ENCODE measurements around the gene LTBP2.

The LTBP2 gene

DNA sequence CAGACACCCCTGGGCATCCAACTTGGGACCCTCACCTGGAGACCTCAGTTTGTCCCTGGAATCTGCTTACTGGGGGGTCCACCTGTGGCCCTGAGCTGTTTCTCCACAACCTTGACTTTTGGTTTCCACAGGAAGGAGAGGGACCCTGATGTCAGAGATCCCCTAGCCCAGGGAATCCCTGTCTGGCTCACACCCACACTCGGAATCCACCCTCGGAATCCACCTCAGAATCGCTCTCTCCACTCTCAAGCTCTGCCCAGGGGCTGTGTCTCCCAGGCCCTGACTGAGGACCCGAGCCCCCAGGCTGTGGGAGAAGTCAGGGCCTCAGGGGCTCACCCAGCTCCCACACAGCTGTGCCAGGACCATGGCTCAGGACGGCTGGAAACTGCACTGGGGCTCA, 17.4 kb downstream of the LTBP2 start:
- FAIRE-seq = no peak
- no peak for DNase-seq (ENCODE audit: insufficient read length)
- TF ChIP-seq POLR2A (IDR thresholded peaks at IDR 0.05; ENCODE audit: low read depth, low read length) (no peak), POLR2AphosphoS5 (IDR thresholded peaks at IDR 0.05; ENCODE audit: low read depth, low read length) (no peak), TAF1 (IDR thresholded peaks at IDR 0.05; ENCODE audit: borderline replicate concordance, low read depth, low read length) (no peak)

DNA sequence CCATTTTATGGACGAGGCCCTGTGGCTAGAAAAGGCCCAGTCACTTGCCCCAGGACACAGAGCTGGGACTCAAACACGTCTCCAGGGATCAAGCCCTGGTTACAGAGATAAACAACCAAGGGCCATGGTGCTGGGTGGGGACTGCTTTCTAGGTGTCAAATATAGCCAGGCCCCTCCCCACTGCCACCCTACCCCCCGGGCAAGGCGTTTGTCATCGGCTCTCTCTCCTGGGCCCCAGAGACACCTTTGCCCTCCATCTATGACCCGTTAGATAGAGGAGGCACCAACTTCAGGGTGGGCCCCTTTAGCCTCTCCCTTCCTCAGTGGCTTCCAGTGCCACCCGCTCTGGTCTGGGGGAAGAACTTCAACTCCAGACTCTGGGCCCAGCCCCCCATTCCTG, 18.0 kb downstream of the LTBP2 start:
- FAIRE-seq (no peak), DNase-seq (ENCODE audit: insufficient read length) (no peak)
- TF ChIP-seq POLR2A (IDR thresholded peaks at IDR 0.05; ENCODE audit: low read depth, low read length) (no peak), TAF1 (IDR thresholded peaks at IDR 0.05; ENCODE audit: borderline replicate concordance, low read depth, low read length) (no peak), POLR2AphosphoS5 (IDR thresholded peaks at IDR 0.05; ENCODE audit: low read depth, low read length) (no peak)

DNA sequence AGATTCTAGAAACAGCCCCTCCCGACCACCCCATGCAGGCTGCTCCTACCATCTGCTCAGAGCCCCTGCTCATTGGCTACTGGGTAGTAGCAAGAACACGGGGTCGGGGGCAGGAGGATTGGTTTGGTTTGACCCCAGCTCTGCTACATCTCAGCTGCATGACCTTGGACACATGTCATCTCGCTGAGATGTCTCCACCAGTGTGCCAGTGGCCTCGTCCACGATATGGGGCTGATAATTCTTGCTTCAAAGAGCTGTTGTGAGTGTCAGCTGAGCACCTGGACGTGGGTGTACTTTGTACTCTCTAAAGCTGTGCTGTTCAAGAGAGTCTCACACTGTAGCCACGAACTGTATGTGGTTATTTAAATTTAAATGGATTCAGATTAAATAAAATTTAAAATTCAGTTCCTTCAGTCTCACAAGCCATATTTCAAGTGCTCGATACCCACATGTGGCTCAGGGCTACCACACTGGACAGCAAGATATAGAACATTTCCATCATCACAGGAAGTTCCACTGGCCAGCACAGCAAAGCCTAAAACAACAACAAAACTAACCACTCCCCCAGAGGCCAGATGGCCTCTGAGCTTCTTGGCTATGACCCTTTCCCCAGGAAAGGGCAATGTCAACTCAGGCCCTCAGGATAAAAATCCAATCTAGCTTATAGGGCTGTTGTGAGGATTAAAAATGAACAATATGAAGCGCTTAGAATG, 18.6 kb downstream of the LTBP2 start:
- DNase-seq (ENCODE audit: insufficient read length) = no peak
- peak; percentile 27 for FAIRE-seq
- TF ChIP-seq POLR2A (IDR thresholded peaks at IDR 0.05; ENCODE audit: low read depth, low read length) (no peak), POLR2AphosphoS5 (IDR thresholded peaks at IDR 0.05; ENCODE audit: low read depth, low read length) (no peak), TAF1 (IDR thresholded peaks at IDR 0.05; ENCODE audit: borderline replicate concordance, low read depth, low read length) (no peak)

DNA sequence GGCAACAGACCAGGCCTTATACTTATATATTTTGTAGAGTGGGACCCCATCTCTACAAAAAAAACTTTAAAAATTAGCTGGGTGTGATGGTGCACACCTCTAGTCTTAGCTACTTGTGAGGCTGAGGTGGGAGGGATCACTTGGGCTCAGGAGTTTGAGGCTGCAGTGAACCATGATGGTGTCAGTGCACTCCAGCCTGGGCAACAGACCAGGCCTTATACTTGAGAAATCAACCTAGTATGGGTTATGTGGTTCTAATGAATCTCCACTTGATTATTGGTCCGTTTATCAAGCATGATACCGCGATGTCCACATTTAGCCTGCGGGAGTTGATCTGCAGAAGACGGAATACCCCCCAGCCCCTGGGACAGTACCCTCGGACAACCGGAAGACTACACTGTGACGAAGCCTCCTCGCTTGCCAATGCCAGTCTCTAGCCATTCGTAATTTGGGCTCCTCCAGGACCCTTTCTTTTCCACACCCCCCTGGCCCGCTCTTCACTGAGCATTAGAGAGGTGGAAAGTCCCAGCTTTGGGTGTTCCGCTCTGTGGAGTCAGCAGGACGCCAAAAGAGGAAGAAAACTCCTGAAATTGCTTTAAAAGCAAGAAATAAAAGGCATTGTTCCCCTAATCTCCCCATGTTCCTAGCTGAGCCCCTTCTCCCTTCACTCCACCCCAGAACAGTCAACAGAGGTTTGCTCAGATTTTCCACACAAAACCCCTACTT, 19.4 kb downstream of the LTBP2 start:
- DNase-seq (ENCODE audit: insufficient read length) (no peak), FAIRE-seq (peak; percentile 24)
- TF ChIP-seq POLR2A (IDR thresholded peaks at IDR 0.05; ENCODE audit: low read depth, low read length) = no peak
- TF ChIP-seq TAF1 (IDR thresholded peaks at IDR 0.05; ENCODE audit: borderline replicate concordance, low read depth, low read length) = no peak
- TF ChIP-seq POLR2AphosphoS5 (IDR thresholded peaks at IDR 0.05; ENCODE audit: low read depth, low read length) = no peak

DNA sequence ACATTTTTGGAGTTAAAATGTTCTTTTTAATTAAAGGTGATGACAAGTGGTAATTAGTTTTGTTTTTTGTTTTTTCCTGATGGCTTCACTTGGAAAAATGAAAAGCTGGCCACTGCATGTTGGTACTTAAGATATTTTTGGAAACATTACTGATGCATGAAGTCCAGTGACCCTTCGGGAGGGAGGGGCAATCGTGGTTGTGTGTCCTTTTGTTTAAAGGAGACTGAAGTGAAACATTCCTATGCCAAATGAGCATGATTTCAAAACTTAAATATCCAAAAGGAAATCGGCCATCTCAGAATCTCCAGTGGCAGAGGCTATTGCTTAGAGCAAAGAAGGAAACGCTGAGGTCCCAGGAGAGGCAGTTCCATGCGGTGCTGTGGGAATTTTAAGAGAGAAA, 20.1 kb downstream of the LTBP2 start:
- DNase-seq (ENCODE audit: insufficient read length) (no peak), FAIRE-seq (no peak)
- TF ChIP-seq TAF1 (IDR thresholded peaks at IDR 0.05; ENCODE audit: borderline replicate concordance, low read depth, low read length) (no peak), POLR2A (IDR thresholded peaks at IDR 0.05; ENCODE audit: low read depth, low read length) (no peak), POLR2AphosphoS5 (IDR thresholded peaks at IDR 0.05; ENCODE audit: low read depth, low read length) (no peak)

DNA sequence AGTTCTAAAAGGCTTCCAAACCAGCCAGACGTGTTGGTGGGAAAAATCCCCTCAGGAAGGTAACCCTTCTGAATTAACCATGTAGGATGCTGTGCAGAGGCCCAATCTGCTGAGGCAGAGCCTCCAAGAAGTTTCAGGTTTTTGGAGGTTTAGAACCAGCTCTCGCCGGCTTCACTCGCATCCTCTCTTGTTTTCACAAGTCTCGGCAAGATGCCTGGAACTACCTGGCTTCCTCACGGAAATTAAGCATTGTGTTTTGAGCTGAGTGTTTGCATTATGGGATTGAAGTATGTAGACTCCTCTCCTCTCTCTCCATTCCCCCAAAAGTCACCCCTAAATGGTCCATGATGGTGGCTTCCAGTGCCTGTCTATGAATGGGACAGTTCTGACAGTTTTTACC, 20.6 kb downstream of the LTBP2 start:
- FAIRE-seq (no peak), DNase-seq (ENCODE audit: insufficient read length) (no peak)
- TF ChIP-seq POLR2AphosphoS5 (IDR thresholded peaks at IDR 0.05; ENCODE audit: low read depth, low read length) (no peak), TAF1 (IDR thresholded peaks at IDR 0.05; ENCODE audit: borderline replicate concordance, low read depth, low read length) (no peak), POLR2A (IDR thresholded peaks at IDR 0.05; ENCODE audit: low read depth, low read length) (no peak)

DNA sequence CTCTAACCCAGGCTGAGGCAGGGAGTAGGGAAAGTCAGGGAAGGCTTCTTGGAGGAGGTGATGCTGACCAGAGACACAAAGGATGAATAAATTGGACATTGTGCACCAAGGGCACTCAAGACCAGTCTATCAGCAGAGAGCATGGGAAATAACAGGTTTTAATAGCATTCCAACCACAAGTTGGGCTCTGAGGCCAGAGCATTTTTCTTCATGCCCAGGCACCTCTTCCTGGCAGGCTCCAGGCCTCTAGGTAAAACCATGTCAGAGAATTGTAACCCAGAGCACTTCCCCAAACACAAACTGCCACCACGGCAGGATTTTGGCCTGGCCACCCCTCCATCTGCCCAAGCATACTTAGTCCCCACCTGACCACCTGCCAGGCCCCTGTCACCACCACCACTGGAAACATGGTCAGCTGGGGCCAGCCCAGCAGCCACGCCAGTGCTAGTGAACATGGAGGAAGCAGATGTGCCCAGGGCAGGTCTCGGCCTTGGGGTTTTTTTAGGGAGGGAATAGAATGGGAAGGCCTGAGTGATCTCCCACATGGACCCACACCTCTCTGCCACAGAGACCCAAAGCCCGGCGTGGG, 22.7 kb downstream of the LTBP2 start:
- FAIRE-seq (no peak), DNase-seq (ENCODE audit: insufficient read length) (no peak)
- no peak for TF ChIP-seq POLR2AphosphoS5 (IDR thresholded peaks at IDR 0.05; ENCODE audit: low read depth, low read length)

DNA sequence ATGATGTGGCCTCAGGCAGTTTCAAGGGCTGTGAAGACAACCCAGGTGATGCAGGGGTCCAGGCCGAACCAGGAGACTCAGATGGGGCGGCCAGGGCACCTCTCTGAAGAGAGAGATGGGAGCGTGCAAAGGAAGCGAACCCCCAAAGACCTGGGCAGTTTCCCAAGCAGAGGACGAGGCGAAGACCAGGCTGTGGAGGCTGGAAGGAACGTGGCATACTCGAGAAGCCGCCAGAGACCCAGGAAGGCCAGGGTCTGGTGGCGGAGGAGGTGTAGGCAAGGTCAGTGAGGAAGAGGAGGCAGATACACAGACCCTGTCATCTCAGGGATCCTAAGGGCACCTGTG, 24.7 kb downstream of the LTBP2 start:
- no peak for DNase-seq (ENCODE audit: insufficient read length)
- TF ChIP-seq POLR2AphosphoS5 (IDR thresholded peaks at IDR 0.05; ENCODE audit: low read depth, low read length) (no peak), POLR2A (IDR thresholded peaks at IDR 0.05; ENCODE audit: low read depth, low read length) (no peak), TAF1 (IDR thresholded peaks at IDR 0.05; ENCODE audit: borderline replicate concordance, low read depth, low read length) (no peak)

DNA sequence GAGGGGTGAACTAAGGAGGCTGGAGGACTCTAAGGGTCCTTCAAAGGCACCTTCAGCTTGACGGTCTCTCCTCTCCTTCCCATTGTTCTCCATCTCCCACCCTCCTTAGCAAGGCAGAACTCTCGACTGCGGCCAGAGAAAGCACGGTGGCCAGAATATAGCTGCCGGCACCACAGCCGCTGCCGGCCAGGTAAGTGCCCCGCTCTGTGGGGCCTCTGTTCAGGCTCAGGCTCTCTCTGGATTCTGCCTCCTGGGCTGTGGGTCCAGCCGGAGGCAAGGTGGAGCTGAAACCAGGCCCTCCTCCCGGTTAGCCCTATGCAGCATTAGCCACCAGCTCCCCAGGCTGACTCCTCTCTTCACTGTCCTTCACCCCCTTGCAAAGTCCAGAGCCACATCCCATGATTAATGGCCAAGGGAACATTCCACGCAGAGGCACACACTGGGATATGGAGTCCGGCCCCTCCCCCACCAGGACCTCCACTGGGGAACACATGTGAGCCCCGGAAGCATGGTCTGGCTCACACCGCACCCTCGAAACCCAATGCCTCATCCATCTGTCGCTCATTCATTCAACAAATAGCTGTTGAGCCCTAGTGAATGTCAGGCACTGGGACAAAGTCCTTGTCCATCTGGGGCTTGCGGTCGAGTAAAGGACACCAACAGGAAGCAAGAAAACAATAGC, 25.2 kb downstream of the LTBP2 start:
- no peak for FAIRE-seq
- DNase-seq (ENCODE audit: insufficient read length) = no peak
- no peak for TF ChIP-seq POLR2A (IDR thresholded peaks at IDR 0.05; ENCODE audit: low read depth, low read length)
- no peak for TF ChIP-seq POLR2AphosphoS5 (IDR thresholded peaks at IDR 0.05; ENCODE audit: low read depth, low read length)
- TF ChIP-seq TAF1 (IDR thresholded peaks at IDR 0.05; ENCODE audit: borderline replicate concordance, low read depth, low read length) = no peak

More for the DNA sequence above, 24.7 kb downstream of the LTBP2 start:
- no peak for FAIRE-seq

DNA sequence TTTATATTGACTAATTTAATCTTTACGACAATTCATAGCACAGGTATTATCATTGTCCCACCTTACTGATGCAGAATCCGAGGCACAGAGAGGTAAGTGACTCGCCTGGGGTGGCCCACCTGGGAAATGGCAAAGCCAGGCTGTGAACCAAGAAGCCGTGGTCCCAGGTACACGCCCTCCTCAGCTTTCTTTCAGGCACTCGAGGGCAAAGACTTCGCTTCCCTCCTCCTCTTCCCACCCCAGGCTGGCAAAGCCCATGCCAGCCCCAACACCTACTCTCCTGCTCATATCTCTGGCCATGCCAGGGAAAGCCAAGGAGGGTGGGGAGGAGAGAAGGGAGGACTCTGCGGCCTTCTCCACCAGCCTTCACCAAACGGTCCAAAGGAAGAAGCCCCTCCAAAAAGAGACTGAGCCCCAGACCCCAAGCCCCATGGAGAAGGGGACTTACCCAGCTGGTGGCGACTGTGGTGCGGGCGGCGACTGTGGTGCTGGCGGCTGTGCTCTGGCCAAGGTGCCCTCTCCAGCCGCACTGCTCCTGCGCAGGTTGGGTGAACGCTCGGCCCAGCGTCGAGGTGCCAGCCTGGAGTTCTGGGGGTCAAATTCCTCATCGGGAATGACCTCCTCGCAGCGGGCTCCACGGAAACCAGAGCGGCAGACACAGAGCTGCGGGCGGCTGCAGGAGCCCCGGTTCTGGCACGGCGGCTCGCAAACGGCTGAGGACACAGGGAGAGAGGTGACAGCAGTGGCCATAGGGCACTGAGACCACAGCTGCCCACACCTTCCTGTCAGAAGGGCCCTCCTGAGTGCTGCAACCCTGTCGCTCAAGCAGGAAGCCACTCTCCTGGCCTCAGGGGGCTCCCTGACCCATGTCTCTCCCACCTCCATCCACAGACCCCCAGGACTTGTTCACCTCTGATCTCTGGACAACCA, 26.4 kb downstream of the LTBP2 start:
- no peak for FAIRE-seq
- no peak for DNase-seq (ENCODE audit: insufficient read length)
- TF ChIP-seq TAF1 (IDR thresholded peaks at IDR 0.05; ENCODE audit: borderline replicate concordance, low read depth, low read length) = no peak
- TF ChIP-seq POLR2A (IDR thresholded peaks at IDR 0.05; ENCODE audit: low read depth, low read length) = no peak
- no peak for TF ChIP-seq POLR2AphosphoS5 (IDR thresholded peaks at IDR 0.05; ENCODE audit: low read depth, low read length)

DNA sequence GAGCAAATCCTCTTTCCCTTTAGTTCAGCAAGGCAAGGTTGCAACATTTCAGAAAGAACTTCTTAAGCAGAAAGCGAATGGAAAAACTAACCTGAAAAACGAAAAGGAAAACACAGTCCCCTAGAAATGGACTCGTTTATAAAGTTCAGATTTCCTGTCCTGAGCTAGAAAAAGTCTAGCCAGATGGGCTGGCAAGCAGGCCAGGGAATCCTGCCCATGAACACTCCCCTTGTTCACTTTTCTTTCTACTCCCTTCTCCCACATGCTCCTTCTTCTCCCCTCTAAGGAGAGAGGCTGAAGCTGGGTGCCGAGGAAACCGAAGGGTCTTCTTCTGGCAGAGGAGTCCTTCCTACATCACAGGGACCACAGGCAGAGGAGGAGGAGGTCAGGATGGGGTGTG, 27.1 kb downstream of the LTBP2 start:
- TF ChIP-seq POLR2AphosphoS5 (IDR thresholded peaks at IDR 0.05; ENCODE audit: low read depth, low read length) = no peak
- no peak for TF ChIP-seq TAF1 (IDR thresholded peaks at IDR 0.05; ENCODE audit: borderline replicate concordance, low read depth, low read length)
- TF ChIP-seq POLR2A (IDR thresholded peaks at IDR 0.05; ENCODE audit: low read depth, low read length) = no peak
- FAIRE-seq = no peak
- DNase-seq (ENCODE audit: insufficient read length) = no peak

Measured in GM12892 (cell line).